DMS114 treated with DMSO at 0.1 percent for 48 hours (cell line): Measurements from ENCODE around the gene PCDH9.
"Not testable (repeated sequence)": the region's sequence is repeated elsewhere in the genome, so short reads cannot be mapped to it uniquely, and the experiment has no call there.

Experiments used
- DNase-seq: peaks from one replicate; lab custom pipeline; 2025; ENCODE audit not compliant: unreplicated experiment; lab: John Stamatoyannopoulos, UW

PCDH9 gene

DNA sequence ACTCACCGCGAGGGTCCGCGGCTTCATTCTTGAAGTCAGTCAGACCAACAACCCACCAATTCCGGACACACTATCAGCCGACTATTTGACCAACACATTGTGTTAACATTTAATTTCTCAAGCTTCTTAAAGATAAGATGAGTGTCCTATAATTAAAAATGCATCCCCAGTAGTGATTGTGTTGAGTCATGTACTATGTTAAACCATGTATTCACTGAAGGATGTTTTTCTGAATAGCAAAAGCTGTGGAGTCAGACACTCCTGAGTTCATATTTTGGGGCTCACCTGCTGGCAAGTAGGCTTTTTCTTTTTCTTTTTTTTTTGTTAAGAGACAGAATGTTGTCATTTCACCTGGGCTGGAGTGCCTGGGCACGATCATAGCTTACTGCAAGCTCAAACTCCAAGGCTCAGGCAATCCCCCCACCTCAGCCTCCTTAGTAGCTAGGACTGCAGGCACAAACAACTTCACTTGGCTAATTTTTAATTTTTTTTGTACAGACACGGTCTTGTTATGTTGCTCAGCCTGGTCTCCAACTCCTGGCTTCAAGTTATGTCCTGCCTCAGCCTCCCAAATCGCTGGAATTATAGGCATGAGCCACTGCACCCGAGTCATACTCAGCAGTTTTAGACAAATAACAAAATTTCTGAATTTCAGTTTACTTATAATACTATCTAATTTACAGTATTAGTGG, 606.9 kb downstream of the PCDH9 start:
- DNase-seq = no peak

- not testable (repeated sequence) for DNase-seq
These were observed 608.2 kb downstream of the PCDH9 start for GRCh38 chr13:66621906-66622447.

- no peak for DNase-seq
These were observed 611.4 kb downstream of the PCDH9 start for GRCh38 chr13:66618702-66619101.

DNA sequence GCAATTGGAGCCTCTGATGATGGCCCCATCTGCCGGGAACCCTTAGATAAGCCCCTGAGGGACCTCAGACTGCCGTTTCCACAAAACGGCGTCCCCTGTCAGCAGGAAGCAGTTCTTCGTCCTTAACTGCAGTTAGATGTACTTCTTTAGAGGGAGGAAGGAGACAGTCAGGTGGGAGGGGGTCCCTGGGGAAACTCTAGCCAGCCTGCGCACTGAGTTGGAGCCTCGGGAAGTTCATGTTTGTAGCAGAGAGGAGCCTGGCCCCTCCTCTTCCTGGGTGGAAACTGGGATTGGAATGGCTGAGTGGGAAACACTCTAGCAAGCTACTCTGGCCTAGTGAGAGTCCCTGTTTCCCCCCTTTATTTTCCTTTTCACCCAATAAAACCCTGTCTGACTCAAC, 612.4 kb downstream of the PCDH9 start:
- DNase-seq = no peak

GRCh38 chr13:66612983-66613382, 617.2 kb downstream of the PCDH9 start:
- DNase-seq = no peak

DNA sequence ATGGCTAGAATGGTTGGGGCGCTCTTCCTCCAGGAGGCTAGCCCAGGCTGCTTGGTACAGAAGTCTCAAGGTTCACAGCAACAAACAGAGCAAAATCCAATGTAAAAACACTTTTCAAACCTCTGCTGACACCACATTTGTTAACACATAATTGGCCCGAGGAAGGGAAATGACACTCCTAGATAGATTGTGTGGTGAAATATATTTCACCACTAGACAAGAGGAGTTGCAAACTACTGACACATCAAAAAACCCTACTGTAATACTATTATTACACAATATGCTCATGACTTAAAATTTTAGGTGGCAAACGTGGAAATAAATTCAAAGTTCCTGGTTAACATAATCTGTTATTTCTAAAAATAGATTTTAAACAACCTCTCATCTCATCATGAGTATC, 643.6 kb downstream of the PCDH9 start:
- DNase-seq = no peak

GRCh38 chr13:66585669-66586203, 644.4 kb downstream of the PCDH9 start:
- no peak for DNase-seq

- DNase-seq = no peak
These were observed 648.5 kb downstream of the PCDH9 start for GRCh38 chr13:66581675-66582074.

DNA sequence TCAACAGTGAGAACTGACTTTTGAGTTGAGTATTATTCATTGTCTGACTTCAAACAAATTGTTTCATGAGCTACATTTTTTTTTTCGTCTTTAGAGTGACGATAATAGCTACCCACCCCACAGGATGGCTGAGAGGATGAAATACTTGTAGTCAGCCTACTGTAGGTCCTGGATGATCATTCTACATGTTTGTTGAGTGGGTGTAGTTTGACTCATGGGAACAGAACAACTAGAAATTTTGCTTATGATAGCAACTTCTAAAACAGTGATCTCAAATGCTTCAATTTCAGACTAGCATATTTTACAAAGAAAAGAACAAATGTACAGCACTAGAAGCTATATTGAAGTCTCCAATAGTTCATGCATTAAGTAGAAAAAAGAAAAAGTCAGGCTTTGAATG, 651.8 kb downstream of the PCDH9 start:
- DNase-seq = no peak

GRCh38 chr13:66577358-66577757, 652.8 kb downstream of the PCDH9 start:
- DNase-seq = no peak

GRCh38 chr13:66576381-66576780, 653.8 kb downstream of the PCDH9 start:
- no peak for DNase-seq

DNA sequence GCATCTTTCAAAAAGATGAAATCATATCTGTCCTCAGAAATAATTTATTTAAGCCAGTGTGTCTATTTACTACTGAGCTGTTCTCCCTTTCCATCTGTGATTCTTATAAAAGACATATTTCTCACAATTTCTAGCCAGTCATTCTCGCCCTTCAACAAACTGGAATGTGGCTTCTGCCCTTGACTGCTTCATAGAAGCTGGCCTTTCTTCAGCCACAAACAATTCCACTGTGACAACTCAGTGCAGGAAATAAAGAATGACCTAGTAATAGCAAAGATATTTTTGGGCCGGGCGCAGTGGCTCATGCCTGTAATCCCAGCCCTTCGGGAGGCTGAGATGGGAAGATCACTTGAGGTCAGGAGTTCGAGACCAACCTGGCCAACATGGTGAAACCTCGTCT, 655.5 kb downstream of the PCDH9 start:
- no peak for DNase-seq

GRCh38 chr13:66567899-66568612, 662.1 kb downstream of the PCDH9 start:
- DNase-seq = no peak

GRCh38 chr13:66565279-66565678, 664.9 kb downstream of the PCDH9 start:
- no peak for DNase-seq

GRCh38 chr13:66563076-66563475, 667.1 kb downstream of the PCDH9 start:
- no peak for DNase-seq

DNA sequence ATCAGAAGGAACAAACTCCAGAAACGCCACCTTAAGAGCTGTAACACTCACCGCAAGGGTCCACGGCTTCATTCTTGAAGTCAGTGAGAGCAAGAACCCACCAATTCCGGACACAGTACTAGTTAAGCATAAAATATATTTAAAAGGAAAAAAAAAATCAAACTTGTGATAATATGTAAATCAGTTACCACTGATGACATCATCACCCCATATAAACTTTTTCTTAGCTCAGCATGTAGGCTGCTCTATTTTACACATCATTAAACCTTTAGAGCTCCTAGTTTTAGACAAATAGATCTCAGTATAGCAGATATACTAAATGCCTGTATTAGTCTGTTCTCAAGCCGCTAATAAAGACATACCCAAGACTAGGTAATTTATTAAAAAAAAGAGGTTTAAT, 668.1 kb downstream of the PCDH9 start:
- no peak for DNase-seq

GRCh38 chr13:66560991-66561390, 669.1 kb downstream of the PCDH9 start:
- DNase-seq = no peak

- DNase-seq = no peak
These were observed 669.9 kb downstream of the PCDH9 start for GRCh38 chr13:66560189-66560588.

DNA sequence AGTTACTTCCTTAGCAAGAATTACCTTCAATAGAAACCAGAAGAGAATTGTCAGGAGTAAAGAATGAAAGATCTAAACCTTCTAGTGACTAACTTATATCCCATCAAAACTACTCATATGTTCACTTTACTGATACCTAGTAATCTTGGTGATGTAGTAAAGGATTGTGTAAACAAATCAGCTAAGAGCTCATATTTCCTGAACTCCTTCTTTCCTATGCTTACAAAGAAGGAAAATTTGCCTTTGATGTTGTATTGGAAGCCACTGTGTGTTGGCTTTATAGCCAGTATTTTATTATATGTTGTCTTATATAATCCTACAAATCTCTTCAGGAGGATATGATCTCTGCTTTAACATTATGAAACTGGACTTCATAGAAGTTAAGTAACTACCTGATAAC, 671.0 kb downstream of the PCDH9 start:
- no peak for DNase-seq

DNA sequence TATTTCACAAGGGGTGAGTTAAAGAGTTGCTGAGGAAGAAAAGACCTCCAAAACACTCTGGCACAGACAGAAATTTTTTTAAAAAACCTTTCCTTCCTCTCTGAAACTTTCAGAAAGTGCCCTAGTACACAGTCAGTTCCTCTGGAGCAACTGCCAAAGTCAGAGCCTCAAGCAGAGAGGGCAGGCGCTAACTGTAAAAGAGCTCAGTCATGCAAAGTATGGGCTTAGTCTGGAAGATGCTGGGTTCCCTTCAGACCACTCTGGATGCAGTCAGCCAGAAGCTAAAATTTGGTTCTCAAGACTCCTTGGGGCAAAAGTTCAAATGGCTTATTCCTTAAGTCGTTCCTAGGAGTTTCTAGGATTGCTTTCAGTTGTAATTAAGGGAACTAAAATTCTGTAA, 671.6 kb downstream of the PCDH9 start:
- no peak for DNase-seq

GRCh38 chr13:66557357-66557756, 672.8 kb downstream of the PCDH9 start:
- no peak for DNase-seq

- DNase-seq = no peak
These were observed 673.8 kb downstream of the PCDH9 start for GRCh38 chr13:66556306-66556705.
